CD4-positive, alpha-beta T cell treated with Interleukin-17A for 1 hour (primary cell): ENCODE measurements around the gene ALDOC.
"Not testable (repeated sequence)": the region's sequence is repeated elsewhere in the genome, so short reads cannot be mapped to it uniquely, and the experiment has no call there.

ENCODE experiments used
- DNase-seq: peaks from one replicate; pipeline ENCODE4 v3.0.0-alpha.2; 2020

Gene ALDOC

DNA sequence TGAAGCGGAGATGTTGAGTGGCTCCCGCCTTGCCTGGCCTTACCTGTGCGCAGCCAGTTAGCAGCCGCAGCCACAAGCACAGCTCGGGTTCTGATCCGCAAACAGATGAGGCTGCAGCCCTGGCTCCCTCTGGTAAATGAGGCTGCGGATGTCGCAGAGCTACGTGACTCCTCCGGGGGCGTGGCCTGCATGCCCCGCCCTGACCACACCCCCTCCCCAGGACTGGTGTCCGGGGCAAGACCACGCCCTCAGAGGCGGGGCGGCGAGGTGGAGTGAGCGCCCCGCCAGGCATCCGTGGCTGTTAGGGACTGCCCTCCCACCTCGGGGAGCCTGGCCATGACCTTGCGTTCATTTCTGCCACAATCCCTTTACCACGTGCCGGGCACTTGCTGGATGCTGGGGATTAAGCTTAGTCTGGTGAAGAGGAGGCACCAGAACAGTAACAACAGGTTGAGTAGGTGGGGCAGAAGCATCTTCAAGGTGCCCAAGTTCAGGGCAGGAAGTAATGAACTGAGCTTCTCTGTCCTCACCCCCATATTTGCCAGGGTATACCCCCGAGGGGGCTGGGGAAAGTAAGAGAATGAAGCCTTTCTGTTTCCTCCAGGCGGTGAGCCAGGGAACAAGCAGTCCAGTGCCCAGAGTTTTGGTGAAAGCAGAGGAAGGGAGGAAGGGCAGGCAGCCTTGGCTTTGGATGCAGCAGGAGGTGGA is at the start of gene ALDOC:
Gene ALDOC, minus strand, starts transcription at position 138 of the 708 bp plus-strand sequence. CDS start 1,363 bp downstream, outside the sequence.
- peak; percentile 97 for DNase-seq

DNA sequence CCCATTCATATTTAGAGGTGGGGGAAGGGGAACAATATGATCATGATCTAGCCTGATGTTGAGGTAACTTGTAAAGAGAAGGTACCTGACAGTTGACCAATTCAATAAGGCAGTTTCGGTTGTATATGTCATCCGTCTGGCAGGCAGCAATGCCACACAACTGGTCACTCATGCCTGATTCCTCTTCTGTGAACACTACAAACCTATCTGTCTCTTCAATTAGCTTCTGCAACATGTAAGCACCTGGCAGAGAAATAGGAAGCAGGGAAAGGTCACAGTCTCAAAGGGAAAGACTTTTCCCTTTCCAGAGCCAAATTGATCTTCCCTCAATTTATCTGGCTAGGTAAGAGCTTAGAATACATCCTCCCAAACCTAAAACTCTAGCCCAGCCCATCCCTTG is 47.5 kb upstream of the ALDOC start:
- DNase-seq = no peak

DNA sequence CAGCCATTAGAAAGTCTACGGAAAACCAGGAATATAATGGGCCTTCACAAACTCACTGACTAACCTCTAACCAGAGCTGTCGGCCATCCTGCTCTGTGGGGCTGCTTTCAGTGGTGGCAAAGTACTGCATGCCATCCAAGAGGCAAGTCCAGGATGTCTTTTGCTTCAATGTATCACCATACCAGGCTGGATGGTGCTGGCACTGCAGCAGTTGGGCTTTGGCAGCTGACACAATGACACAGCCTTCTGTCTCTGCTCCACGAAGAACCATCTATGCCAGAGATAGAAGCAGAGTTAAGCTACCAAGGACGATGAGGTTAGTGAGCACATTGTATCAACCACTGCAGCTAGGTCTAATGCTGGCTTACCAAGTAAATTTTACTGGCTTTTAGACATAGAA is 47.0 kb upstream of the ALDOC start:
- no peak for DNase-seq

DNA sequence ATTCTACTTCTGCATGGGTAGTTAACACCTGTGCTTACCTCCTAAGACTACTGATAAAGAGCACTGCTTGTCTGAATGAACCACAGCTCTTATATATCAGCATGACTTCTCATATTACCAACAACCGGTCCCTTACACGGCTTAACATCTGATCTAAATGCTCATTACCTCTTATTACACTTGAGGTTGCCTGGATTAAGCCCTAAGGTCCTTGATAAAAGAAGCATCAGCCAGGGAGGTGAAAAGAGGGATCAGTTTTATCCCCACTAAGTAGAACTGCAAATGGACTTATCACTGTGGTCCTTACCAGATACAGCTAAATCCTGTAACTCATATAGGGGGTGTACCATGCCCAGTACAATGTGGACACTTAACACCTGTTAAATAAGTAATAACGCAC is 45.5 kb upstream of the ALDOC start:
- DNase-seq = no peak

DNA sequence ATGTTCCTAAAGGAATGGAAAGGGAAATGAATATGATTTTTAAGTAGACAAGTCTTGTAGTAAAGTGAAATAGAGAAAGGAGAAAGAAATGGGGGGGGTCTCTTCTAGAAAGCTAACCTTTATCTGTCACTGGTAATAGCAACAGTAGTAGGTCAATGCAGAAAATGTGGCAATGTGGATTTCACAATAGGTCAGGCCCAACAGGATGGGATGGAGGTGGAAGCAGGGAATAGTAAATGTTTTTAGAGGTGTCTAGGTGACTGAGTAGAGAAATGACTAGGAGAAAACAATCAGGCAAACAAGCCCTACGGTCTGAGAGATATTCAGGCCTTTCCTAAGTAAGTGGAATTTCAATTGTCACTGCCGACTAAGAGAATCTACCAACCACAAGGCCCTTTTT is 43.3 kb upstream of the ALDOC start:
- no peak for DNase-seq

DNA sequence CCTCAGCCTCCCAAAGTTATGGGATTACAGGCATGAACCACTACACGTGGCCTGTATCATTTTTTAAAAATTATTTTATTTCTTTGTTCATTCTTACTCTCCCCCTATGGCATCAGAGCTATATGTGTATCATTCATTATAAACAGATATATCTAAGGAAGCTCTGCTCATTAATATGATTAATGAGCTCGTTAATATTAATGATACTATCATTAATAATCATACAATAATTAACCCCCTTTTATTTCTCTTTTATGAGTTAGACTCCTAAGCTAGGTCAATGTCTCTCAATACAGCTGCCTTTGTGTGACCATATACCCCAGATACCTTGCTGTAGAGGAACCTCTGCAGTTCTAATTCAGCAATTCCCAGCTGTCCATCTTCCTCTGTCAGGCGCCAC is 41.8 kb upstream of the ALDOC start:
- no peak for DNase-seq

DNA sequence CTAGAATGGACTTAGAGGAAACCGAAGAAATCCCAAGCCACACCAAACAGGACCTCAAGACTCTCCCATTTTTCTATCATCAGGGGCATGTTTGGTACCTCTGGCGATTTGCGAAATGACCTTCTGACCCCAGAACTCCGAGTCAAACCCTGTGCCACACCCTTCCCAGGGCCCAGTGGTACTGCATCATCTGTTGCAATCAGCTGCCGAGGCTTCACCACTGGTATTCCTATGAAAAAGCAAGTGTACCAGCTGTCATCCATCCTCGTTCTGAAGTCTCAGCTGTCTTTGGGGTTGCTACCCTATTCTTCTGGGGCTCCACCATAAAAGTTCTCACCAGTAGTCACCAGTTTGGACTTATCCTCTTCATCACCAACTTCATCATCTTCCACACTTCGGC is 39.6 kb upstream of the ALDOC start:
- DNase-seq = no peak

DNA sequence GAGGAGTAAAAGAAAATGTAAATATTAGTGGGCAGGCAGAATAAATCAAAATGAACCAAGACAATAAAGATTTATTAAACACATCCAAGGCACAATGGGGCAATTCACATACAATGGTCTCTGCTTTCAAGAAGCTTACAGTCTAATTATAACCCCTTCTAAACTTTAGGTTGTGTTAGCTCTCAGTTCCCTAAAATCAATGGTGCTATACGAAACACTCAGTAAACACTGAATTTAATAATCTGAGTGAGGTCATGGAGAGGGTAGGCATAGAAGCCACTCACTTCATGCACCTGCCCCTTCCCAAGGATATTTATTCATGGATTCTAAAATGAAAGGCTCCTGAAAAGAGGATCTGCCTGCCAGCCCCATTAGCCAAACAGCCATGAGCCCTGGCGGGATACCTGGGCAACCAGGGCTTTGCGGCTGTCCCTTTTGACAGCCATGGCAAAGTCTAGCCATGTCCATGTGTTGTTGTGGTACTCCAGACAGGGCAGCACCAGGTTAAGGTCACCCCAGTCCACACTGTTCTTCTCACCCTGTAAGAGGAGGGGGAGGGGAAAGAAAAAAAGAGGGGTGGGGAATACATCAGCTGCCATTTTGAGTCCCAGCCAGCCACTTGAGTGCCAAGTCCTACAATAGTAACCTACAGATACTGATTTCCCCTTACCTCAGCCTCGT is 38.7 kb upstream of the ALDOC start:
- no peak for DNase-seq

DNA sequence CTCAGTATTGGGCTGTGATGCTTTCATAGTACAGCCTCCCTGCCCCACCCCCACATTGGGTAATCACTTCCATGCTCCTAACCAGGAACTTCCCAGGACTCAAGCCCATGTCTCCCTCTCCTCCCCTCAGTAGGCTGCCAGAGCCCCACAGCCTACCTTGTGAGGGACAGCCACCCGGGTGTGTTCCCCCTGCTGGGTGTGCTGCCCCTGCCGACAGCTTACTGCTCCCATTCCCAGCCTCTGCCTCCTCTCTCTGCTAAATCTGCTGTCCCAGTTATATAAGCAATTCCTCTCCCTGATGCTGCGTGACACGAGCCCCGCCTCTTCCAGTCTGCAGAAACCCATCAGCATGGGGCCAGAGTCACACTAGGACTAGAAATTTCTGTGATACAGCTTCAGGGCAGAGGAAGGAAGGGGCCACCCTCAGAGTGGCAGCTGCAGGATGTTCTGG is 37.3 kb upstream of the ALDOC start, which contains the start of gene RSKR:
Gene RSKR, minus strand, starts transcription at position 255 of the 451 bp plus-strand sequence. Its CDS starts 24 bp downstream, at position 231.
- DNase-seq = no peak

DNA sequence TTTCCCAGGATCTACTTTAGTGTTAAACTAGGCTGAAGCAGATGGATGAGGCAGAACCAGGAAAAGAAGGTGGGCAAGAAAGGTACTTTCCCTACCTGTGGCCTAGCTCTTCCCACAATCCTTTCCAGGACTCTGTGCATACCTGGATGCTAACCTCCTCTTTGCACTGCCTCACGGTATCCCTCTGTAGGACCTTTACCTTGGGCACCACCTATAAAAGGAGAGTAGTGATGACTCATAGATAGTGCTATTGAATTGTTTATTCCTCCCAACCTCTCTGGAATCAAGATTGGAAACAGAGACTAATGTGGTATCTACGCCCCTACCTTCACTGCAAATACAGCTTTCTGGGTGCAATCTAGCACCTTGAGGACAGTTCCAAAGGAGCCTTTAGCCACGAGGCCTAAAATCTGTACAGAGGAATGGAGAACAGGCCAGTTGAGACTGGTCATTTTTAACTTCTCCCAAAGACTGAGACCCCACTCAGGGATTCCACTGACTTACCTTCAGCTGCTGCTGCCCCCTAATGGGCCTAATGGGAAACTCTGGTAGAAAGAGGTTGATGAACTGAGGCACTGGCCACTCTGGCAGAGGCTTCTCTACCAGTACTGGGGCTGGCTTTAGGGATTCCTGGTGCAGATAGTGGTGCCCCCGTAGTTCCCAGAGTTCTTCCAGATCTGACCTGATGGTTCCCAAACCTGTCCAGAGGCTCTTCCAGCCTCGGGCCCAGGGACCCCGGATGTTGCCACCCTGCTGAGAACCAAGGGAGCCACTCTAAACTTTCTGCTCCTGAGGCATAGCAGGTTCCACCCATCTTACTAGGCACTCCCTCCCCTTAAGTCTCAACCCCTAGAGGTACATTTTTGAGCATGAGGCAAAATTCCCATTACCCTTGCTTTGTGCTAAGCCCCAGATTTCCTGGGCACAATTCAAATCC is 36.5 kb upstream of the ALDOC start:
- peak; percentile 57 for DNase-seq

DNA sequence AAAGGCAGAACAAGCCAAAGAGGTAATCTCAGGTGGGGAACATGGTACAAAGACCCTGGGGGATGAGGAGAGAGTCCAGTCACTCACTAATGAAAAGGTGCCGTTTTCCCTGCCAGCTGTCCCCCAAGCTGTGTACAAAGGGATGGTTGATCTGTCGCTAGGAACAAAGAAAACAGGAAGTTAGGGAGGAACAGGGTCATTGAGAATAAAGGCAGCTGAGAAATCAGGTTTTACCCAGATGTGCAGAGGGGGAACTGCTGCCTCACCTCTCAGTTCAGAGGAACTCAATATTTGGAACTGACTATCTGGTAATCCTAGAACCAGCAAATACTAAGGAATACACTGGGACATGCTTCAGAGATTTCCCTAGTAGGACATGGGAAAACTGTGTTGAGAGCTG is 35.8 kb upstream of the ALDOC start:
- DNase-seq = no peak

DNA sequence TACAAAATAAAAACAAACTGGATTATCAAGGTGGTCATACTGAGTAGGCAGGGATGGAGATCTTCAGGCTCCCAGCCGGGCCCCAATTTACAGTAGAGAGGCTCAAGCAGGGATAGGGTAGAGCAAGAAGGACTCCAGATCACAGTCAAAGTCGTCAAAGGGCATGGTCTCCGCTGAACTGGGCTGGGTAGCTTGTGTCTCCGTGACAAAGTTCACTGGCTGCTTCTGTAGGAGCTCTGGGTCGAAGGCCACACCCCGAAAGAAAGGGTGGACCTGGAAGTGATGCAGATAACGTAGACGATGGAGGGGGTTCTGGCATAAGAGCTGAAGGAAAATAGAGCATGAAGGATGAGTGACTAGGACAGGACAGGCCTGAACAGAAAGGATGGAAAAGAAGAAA is 33.7 kb upstream of the ALDOC start:
- DNase-seq = no peak

DNA sequence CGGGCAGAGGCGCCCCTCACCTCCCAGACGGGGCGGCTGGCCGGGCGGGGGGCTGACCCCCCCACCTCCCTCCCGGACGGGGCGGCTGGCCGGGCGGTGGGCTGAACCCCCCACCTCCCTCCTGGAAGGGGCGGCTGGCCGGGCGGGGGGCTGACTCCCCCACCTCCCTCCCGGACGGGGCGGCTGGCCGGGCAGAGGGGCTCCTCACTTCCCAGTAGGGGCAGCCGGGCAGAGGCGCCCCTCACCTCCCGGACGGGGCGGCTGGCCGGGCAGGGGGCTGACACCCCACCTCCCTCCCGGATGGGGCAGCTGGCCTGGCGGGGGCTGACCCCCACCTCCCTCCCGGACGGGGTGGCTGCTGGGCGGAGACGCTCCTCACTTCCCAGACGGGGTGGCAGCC is 27.3 kb upstream of the ALDOC start:
- not testable (repeated sequence) for DNase-seq

DNA sequence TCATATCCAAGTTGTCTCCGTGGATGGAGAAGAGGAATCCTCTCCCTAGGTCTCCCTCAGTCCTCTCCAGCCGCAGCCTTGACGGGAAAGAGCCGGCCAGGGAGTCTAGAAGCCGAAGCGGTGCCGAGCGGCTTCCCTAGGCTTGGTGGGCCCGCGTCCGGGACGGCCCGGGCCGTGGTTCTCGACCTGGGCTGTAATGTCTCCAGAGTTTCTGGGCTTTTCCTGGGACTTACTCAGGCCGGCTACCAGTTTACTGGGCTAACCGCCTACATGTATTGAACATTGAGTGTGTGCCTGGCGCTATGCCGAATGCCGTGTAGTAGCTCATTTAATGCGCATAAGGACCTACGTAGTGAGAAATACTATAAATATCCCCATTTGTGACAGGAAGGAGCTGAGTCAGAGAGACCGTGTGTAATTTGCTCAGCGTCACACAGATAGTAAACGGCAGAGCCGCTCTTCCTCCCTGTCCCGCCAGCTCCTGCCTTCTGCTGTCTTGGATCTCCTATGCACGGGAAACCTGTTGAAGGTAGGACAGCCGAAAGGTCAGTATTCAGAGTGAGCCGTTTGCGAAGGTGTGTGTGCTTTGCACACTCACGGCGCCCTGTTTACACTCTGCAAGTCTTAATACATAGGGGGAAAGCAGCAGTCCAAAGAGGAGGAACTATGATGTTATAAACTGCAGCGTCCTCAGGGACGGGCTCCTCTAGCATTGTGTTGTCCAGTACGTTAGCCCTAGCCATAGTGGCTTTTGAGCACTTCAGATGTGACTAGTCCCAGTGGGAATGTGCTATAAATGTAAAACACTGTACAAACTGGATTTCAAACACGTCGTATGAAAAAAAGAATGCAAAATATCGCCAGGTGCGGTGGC is 22.9 kb upstream of the ALDOC start:
- peak; percentile 72 for DNase-seq

DNA sequence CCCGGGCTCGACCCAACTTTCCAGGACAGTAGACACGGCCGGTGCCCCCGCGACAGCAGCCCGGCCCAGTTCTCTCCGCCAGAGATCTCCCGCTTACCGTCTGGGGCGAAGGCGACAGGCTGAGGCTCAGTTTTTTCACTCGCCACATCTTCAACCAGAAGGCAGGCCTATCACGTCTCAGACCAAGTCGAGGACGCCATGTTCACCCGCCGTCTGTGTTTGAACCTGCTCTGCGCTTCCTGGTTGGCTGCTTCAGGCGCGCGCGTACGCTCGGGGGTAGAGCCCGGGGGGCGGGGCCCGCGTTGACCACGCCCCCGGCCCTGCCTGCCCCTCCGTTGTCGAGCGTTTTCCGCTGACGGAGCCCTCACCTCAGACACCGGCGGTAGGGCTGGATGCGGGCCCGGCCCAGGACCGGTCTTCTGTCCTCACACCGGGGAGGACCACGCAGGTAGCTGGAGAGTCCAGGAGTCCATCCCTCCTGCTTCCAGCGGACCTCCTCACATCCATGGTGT is 22.2 kb upstream of the ALDOC start, which contains the start of gene SPAG5:
Gene SPAG5, minus strand, starts transcription at position 227 of the 512 bp plus-strand sequence. Its CDS starts 79 bp downstream, at position 148.
- peak; percentile 95 for DNase-seq

DNA sequence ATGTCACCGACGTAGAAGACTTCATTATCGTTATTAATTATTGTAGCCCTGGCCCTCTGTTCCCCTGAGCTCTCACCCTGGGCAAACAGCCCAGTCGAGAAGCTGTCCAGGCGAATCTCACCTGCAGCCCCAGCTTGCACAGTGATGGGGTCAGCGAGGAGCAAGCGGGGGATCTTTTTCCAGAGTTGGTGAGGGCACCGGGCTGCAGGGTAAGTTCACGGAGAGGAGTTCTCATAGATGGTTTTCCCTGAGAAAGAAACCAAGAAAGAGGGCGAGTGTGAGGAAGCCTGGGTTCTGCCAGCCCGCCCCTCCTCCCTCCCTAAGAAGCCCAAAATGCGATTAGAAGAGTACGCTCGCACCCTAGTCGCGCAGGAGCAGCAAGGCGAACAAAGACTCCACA is 21.7 kb upstream of the ALDOC start:
- DNase-seq = no peak

DNA sequence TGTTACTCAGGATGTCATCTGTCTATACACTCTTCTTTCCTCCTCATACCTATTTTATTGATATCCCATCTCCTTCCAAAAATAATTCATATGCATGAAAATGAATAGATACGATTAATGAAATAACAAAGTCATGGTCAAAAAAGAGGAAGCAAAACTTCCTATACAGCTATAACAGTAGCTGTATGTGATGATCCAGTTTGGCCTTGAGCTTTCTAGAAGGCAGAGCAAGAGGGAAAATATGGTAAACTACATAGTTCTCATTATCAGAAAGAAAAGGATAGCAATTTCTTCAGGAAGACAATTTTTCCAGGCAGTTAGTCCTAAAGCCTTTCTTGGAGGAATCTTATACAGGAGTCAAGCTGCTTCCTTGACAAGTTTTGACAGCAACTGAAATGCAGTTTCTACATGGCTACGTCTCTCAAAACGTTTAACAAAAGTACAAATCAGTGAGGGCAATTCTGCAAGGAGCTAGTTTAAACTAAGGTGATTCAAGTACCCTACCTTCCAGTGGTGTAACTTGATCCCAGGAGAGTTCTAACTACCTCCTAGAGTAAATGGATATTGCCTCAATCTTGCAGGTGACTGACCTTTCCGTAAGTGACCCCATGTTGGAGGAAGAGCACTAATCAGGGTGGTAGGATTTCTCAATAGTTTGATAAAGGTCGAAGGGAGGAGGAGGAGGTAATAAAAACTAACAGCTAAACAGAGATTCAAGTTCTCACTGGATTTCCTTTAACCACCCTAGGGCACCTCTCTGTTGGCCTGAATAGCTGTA is 21.1 kb upstream of the ALDOC start:
- no peak for DNase-seq

DNA sequence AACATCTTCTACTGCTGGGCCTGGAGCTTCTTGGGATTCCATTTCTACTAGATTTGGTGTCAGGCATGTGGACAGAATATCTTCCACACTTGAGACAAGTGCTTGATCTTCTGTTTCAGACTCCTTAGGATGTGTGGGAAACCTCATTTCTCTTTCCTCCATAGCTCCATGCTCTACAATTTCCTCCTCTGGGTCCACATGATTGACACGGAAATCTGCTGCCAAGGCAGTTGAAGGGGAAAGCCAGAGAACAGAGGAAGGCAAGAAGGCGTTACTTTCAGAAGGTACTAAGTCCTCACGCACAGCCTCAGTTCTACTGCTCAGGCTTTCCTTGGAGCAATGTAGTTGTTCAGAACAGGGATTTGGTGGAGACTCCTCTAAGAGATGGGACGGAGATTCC is 15.6 kb upstream of the ALDOC start:
- no peak for DNase-seq

DNA sequence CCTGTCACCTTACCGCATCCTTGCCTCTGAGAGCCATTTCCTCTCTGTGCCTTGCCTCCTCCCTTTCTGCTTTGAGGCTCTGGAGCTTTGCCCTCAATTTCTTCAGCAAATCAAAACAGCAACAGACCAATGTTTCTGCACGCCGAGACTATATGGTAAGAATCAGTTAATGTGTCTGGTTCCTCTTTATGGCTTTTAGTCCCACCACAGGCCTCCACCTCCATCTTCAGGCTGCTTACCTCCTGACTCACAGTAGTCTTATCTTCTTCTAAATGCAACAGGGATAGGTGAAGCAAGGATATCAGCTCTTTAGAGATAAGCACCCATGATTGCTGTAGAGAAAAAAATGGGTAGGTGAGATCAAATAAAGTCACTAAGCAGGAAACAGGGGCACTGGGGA is 9.2 kb upstream of the ALDOC start:
- DNase-seq = no peak

DNA sequence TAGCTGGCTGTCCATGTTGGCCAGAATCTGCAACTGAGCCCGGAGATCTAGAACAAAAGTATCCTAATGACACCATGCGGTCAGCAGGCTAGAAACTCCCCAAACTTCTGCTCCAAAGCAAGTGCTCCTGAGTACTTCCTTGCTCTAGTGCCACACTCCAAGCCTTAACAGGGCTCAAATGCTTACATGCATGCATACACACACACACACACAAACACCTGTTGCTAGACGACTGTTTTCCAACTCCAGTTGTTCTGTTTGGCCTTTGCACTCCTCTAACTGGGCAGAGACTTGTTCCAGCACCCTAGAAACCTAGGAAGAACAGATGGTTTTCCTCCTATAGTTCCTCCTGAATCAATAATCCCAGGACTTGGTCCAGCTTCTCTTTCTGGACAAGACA is 7.7 kb upstream of the ALDOC start:
- DNase-seq = no peak

DNA sequence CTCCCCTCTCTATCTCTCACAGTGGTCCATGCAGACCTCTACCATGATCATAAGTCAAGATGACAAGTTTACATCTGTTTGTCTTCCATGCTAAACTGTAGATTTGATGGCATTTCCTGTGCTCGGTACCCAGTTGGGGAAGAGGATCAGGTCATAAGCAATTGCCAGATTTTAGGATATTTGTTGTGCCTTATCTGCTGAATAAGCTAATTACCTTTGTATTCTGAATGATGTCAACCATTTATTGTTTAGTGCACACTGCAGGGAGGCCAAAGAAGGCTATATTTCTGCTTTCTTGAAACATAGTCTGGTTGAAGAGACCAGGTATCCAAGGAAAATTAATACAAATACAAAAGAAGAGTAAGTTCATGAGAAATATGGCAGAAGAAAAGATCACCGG is 5.8 kb upstream of the ALDOC start:
- no peak for DNase-seq
